HCT116 (cell line): ENCODE data around the gene AADAC. TPM values are rescaled to one million over a fixed set of nuclear protein-coding genes. Genes with fewer than 3 reads are reported as not detected.

Experiments
- ATAC-seq: fragments of 200-7000 bp; cut with Tn5 transposase; 2 replicates; pipeline ENCODE4 v1.9.1; 2020; ENCODE audit warnings: mild to moderate bottlenecking, moderate library complexity
- BruUV-seq: library from RNA; stranded (reverse); fragments of 400-500 nt; replicated peaks from 2 replicates; lab custom pipeline; 2021; lab: Mats Ljungman, UMichigan
- CTCF ChIA-PET: fragments of 300-600 bp; sonication (Branson Sonifier 250); formaldehyde crosslinking; loops from one replicate; lab custom pipeline; 2021; ENCODE audit warnings: antibody characterized with exemption; lab: Charles Lee
- POLR2A ChIA-PET: fragments of 300-600, 350-600 bp; sonication (Branson Sonifier 250); formaldehyde crosslinking; loops from one replicate; lab custom pipeline; 2021; ENCODE audit warnings: antibody characterized with exemption; lab: Charles Lee
- RAD21 ChIA-PET, 2 experiments: fragments of 300-600 bp; sonication (Branson Sonifier 250); formaldehyde crosslinking; loops; one replicate each; lab custom pipeline; 2023; ENCODE audit warnings: low total read pairs in 2 of 2; ENCODE audit not compliant: uncharacterized antibody in 2 of 2, unreplicated experiment in 2 of 2, low non-redundant PET in 1 of 2; lab: Charles Lee
- DNase-seq: peaks from one replicate; pipeline ENCODE4 v3.0.0-alpha.2; 2010; ENCODE audit warnings: low read depth, low spot score
- H2AFZ ChIP-seq: fragments of 200-600 bp; shearing (Covaris generic), sonication (generic); 2 replicates; pipeline ENCODE4 v1.6.1; 2017; ENCODE audit warnings: low read depth, mixed run types, mixed read lengths, antibody characterized with exemption, low read length; ENCODE audit not compliant: poor library complexity, severe bottlenecking
- H3K27ac ChIP-seq: 2 replicates; pipeline ENCODE4 v1.5.1; 2012; ENCODE audit warnings: low read depth, low read length
- H3K27me3 ChIP-seq: fragments of 200-600 bp; sonication (generic); 2 replicates; pipeline ENCODE4 v1.6.1; 2016; ENCODE audit warnings: mixed run types, low read length, mixed read lengths; ENCODE audit not compliant: insufficient read depth
- H3K36me3 ChIP-seq, 2 experiments: fragments of 200-500 bp in 1 of 2; fragments of 200-600 bp in 1 of 2; sonication (Bioruptor generic) in 1 of 2; sonication (generic) in 1 of 2; 2 replicates each; pipeline versions ENCODE4 v1.5.1 to v1.6.1; 2014 to 2016; ENCODE audit warnings: low read length in 2 of 2, inconsistent platforms in 1 of 2, mixed read lengths in 1 of 2, mixed run types in 1 of 2; ENCODE audit not compliant: insufficient read depth in 2 of 2, control insufficient read depth in 1 of 2
- H3K4me1 ChIP-seq, 2 experiments: fragments of 200-600 bp in 1 of 2; sonication (generic) in 1 of 2; 2 replicates each; pipeline versions ENCODE4 v1.5.1 to v1.6.1; 2012 to 2017; ENCODE audit warnings: low read length in 2 of 2, inconsistent platforms in 1 of 2, mild to moderate bottlenecking in 1 of 2, mixed read lengths in 1 of 2, mixed run types in 1 of 2, moderate library complexity in 1 of 2; ENCODE audit not compliant: insufficient read depth in 2 of 2, control insufficient read depth in 1 of 2
- H3K4me2 ChIP-seq: fragments of 200-600 bp; sonication (generic); 2 replicates; pipeline ENCODE4 v1.6.1; 2017; ENCODE audit warnings: mixed run types, low read length, mixed read lengths
- H3K4me3 ChIP-seq, 2 experiments: fragments of 200-600 bp in 1 of 2; sonication (generic) in 1 of 2; replicated peaks in 1 of 2; 2 replicates each; pipeline ENCODE4 v1.5.1; 2011 to 2016; ENCODE audit warnings: low read length in 2 of 2, control low read depth in 1 of 2, low read depth in 1 of 2, mild to moderate bottlenecking in 1 of 2, mixed read lengths in 1 of 2, mixed run types in 1 of 2
- H3K79me2 ChIP-seq: fragments of 200-600 bp; sonication (generic); 2 replicates; pipeline ENCODE4 v1.6.1; 2017; ENCODE audit warnings: mild to moderate bottlenecking, mixed run types, low read length, moderate library complexity, mixed read lengths; ENCODE audit not compliant: insufficient read depth
- H3K9ac ChIP-seq: fragments of 200-600 bp; sonication (generic); 2 replicates; pipeline ENCODE4 v1.6.1; 2016; ENCODE audit warnings: low read length, mixed read lengths
- H3K9me2 ChIP-seq: fragments of 200-600 bp; sonication (generic), shearing (Covaris generic); 2 replicates; pipeline ENCODE4 v1.6.1; 2017; ENCODE audit warnings: mixed run types, mild to moderate bottlenecking, moderate library complexity; ENCODE audit not compliant: insufficient read depth
- H3K9me3 ChIP-seq, 2 experiments: fragments of 200-500 bp in 1 of 2; fragments of 200-600 bp in 1 of 2; sonication (Bioruptor generic) in 1 of 2; sonication (generic) in 1 of 2; 2 replicates each; pipeline ENCODE4 v1.6.1; 2014 to 2017; ENCODE audit warnings: low read length in 2 of 2, mixed read lengths in 2 of 2, inconsistent platforms in 1 of 2, low read depth in 1 of 2, mild to moderate bottlenecking in 1 of 2, mixed run types in 1 of 2, moderate library complexity in 1 of 2; ENCODE audit not compliant: control insufficient read depth in 1 of 2, insufficient read depth in 1 of 2
- H4K20me1 ChIP-seq: fragments of 200-600 bp; sonication (generic), shearing (Covaris generic); 2 replicates; pipeline ENCODE4 v1.6.1; 2017; ENCODE audit warnings: mixed run types, mild to moderate bottlenecking, moderate library complexity; ENCODE audit not compliant: insufficient read depth
- ATF3 ChIP-seq: IDR thresholded peaks from 2 replicates; pipeline ENCODE4 v1.6.1; 2012
- CBX3 ChIP-seq: IDR thresholded peaks from 2 replicates; pipeline ENCODE4 v1.6.1; 2012; ENCODE audit warnings: low read depth
- CEBPB ChIP-seq: IDR thresholded peaks from 2 replicates; pipeline ENCODE4 v1.6.1; 2012; ENCODE audit warnings: low read depth
- EGR1 ChIP-seq: IDR thresholded peaks from 2 replicates; pipeline ENCODE4 v1.6.1; 2012; ENCODE audit warnings: low read depth
- EZH2 ChIP-seq: fragments of 200-600 bp; sonication (generic); IDR thresholded peaks from 2 replicates; pipeline ENCODE4 v1.6.1; 2017; ENCODE audit warnings: antibody characterized with exemption, mixed run types
- EZH2phosphoT487 ChIP-seq: fragments of 200-600 bp; IDR thresholded peaks from 2 replicates; pipeline ENCODE4 v1.6.1; 2018; ENCODE audit warnings: antibody characterized with exemption, borderline replicate concordance
- FOSL1 ChIP-seq: IDR thresholded peaks from 2 replicates; pipeline ENCODE4 v1.6.1; 2012; ENCODE audit warnings: low read depth
- JUND ChIP-seq: IDR thresholded peaks from 2 replicates; pipeline ENCODE4 v1.6.1; 2012
- POLR2A ChIP-seq: IDR thresholded peaks from 2 replicates; pipeline ENCODE4 v1.7.0; 2011; ENCODE audit warnings: borderline replicate concordance; ENCODE audit not compliant: insufficient read depth, insufficient read length; ENCODE audit errors: extremely low read depth
- POLR2AphosphoS5 ChIP-seq: IDR thresholded peaks from 2 replicates; pipeline ENCODE4 v1.6.1; 2011; ENCODE audit warnings: mild to moderate bottlenecking, low read depth, low read length, moderate library complexity
- SIN3A ChIP-seq: IDR thresholded peaks from 2 replicates; pipeline ENCODE4 v1.6.1; 2012; ENCODE audit warnings: low read depth
- SRF ChIP-seq: IDR thresholded peaks from 2 replicates; pipeline ENCODE4 v1.6.1; 2012; ENCODE audit warnings: low read depth
- YY1 ChIP-seq: IDR thresholded peaks from 2 replicates; pipeline ENCODE4 v1.6.1; 2011; ENCODE audit warnings: low read length, low read depth, moderate library complexity, mild to moderate bottlenecking; ENCODE audit not compliant: insufficient replicate concordance; ENCODE audit errors: extremely low read depth
- intact Hi-C: fragments of 100-400 bp; cut with micrococcal nuclease; formaldehyde crosslinking; loops from 2 replicates; pipeline ENCODE4 v1.10.0; 2022
- total RNA-seq: library from RNA; stranded (reverse); gene quantifications from one replicate; pipeline ENCODE4 v1.2.1, GENCODE V29; 2021; ENCODE audit not compliant: unreplicated experiment

Gene AADAC
- total RNA-seq, 1 experiment from 2014 or later: 3.8 TPM

GRCh38 chr3:151774910-151775309 is 39.0 kb upstream of the AADAC start:
- Histone ChIP-seq H3K4me3 (no peak overlapping the region), H3K27me3 (no peaks in the 10 kb centered on the region), H3K27ac (no peak overlapping the region), H3K36me3 (no peaks in the 10 kb centered on the region), H3K9me2 (no peaks in the 10 kb centered on the region; the same call in 1 of the 2 replicates), H3K9ac (no peak overlapping the region), H3K4me1 (peaks cover 5 to 13% of the 10 kb centered on the region in 2 experiments; a peak in 3 of 4 replicates), H3K9me3 (no peaks in the 10 kb centered on the region), H2AFZ (no peak overlapping the region), H3K79me2 (peaks cover 43% of the 10 kb centered on the region), H4K20me1 (no peaks in the 10 kb centered on the region), H3K4me2 (no peak overlapping the region)
- intact Hi-C loops: no loop called here
- no peak for DNase-seq
- no peak for ATAC-seq
- no TSS peak for BruUV-seq
- TF ChIP-seq FOSL1 (no peak), SRF (no peak), EGR1 (no peak), CBX3 (no peak), ATF3 (no peak), JUND (no peak), CEBPB (no peak), SIN3A (no peak)
- RAD21 ChIA-PET: no interaction called here
- POLR2A ChIA-PET: no interaction called here
- CTCF ChIA-PET: no interaction called here

DNA sequence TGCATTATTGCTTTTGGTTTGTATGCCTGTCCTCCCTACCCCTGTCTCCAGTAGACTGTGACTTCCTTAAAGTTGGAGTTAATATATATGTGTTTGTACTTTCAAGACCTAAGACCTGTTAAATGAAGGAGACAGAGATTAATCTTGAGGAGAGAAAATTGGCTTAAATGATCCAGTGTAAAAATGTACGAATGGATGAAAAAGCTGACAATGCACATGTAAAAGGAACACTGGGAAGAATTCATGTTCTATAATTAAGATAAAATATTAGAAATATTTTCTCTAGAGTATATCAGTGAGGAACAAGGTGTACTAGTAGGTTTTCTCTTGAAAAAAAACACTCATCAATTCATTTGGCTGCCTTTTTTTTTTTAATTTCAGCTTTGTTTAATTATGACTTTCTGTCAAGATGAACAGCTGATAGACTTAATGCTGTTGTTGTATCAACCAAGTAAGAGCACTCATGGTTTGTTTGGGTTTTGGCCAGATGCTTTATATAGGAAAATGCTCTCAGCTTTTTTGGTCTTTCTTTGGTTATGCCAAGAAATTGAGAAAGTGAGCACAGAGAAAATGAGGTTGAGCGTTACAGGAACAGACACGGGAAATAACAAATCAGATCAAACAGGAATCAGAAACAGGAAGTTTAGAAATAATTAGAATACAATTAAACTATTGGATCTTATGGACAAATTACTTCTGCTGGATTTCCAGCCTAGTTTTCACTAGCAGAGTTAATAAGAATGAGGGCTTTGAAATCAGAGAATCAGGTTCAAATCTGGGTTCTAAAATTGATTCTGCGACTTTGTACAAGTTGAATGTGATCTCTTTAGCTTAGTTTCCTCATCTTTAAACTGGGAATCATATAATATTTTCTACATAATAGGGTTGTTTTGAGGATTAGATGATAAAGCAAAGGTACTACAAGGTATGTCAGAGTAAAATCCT is 38.3 kb upstream of the AADAC start:
- H3K9me2 ChIP-seq: no peaks in the 10 kb centered on the region; the same call in 1 of the 2 replicates
- H3K27me3 ChIP-seq: no peaks in the 10 kb centered on the region
- H3K4me2 ChIP-seq: no peak overlapping the region
- TF ChIP-seq SRF (no peak), CBX3 (no peak), JUND (no peak), POLR2A (no peak), EZH2phosphoT487 (no peak), YY1 (no peak), EGR1 (no peak), SIN3A (no peak), EZH2 (no peak), ATF3 (no peak), POLR2AphosphoS5 (no peak)
- H2AFZ ChIP-seq: no peak overlapping the region
- H3K9me3 ChIP-seq: no peaks in the 10 kb centered on the region
- H3K27ac ChIP-seq: no peak overlapping the region
- H3K4me1 ChIP-seq: peaks cover 5 to 6% of the 10 kb centered on the region in 2 experiments; a peak in 3 of 4 replicates
- H3K9ac ChIP-seq: no peak overlapping the region
- ATAC-seq: no peak
- ChIA-PET CTCF (no interaction called here), POLR2A (no interaction called here), RAD21 (no interaction called here)
- intact Hi-C loops: no loop called here
- peaks cover 36% of the 10 kb centered on the region for H3K79me2 ChIP-seq
- BruUV-seq: no TSS peak
- no peak overlapping the region for H3K4me3 ChIP-seq
- no peak for DNase-seq
- no peaks in the 10 kb centered on the region for H4K20me1 ChIP-seq
- H3K36me3 ChIP-seq: no peaks in the 10 kb centered on the region
